NT2/D1 (cell line): ENCODE data around the gene FKBP11.

ENCODE experiments used
- YY1 ChIP-seq: IDR thresholded peaks from 2 replicates; pipeline ENCODE4 v1.6.1; 2011; ENCODE audit not compliant: insufficient read length, insufficient read depth
- ZNF274 ChIP-seq: IDR thresholded peaks from 2 replicates; pipeline ENCODE4 v1.6.1; 2011; ENCODE audit warnings: mild to moderate bottlenecking, low read depth, low read length

- no peak for TF ChIP-seq ZNF274
- TF ChIP-seq YY1: no peak
These were observed 45.5 kb upstream of the FKBP11 start for GRCh38 chr12:48970702-48971334.
